Retina (tissue), 1 donor: ENCODE results near the gene HTR6.

Source experiments
- DNase-seq: peaks from one replicate; pipeline ENCODE4 v3.0.0-alpha.2; 2016

The HTR6 gene

GRCh38 chr1:19639999-19640362, 24.7 kb upstream of the HTR6 start:
- no peak for DNase-seq

GRCh38 chr1:19640363-19641316, 24.0 kb upstream of the HTR6 start:
- DNase-seq: peak; percentile 52

GRCh38 chr1:19643121-19643520, 21.6 kb upstream of the HTR6 start:
- no peak for DNase-seq

- peak; percentile 64 for DNase-seq
These were observed 20.9 kb upstream of the HTR6 start, which contains the start of gene NBL1 for GRCh38 chr1:19643602-19644394. NBL1 (plus strand) TSS chr1:19644311; CDS start chr1:19655031, 10,720 bp downstream.

- DNase-seq: no peak
These were observed 20.3 kb upstream of the HTR6 start for GRCh38 chr1:19644395-19644680.

- peak; percentile 85 for DNase-seq
These were observed 19.8 kb upstream of the HTR6 start for GRCh38 chr1:19644681-19645410.

GRCh38 chr1:19645411-19646251, 19.0 kb upstream of the HTR6 start:
- peak; percentile 55 for DNase-seq

- DNase-seq: no peak
These were observed 18.0 kb upstream of the HTR6 start for GRCh38 chr1:19646377-19647319.

GRCh38 chr1:19647643-19648042, 17.0 kb upstream of the HTR6 start:
- no peak for DNase-seq

- no peak for DNase-seq
These were observed 16.4 kb upstream of the HTR6 start for GRCh38 chr1:19648239-19648638.

- DNase-seq: no peak
These were observed 16.0 kb upstream of the HTR6 start for GRCh38 chr1:19648689-19649088.

- no peak for DNase-seq
These were observed 14.1 kb upstream of the HTR6 start for GRCh38 chr1:19650416-19651140.

GRCh38 chr1:19651141-19651737, 13.4 kb upstream of the HTR6 start:
- DNase-seq: peak; percentile 73

GRCh38 chr1:19654386-19654785, 10.3 kb upstream of the HTR6 start:
- DNase-seq: no peak

- DNase-seq: no peak
These were observed 9.6 kb upstream of the HTR6 start for GRCh38 chr1:19654886-19655717.

GRCh38 chr1:19655718-19656080, 9.0 kb upstream of the HTR6 start:
- no peak for DNase-seq

- no peak for DNase-seq
These were observed 8.4 kb upstream of the HTR6 start for GRCh38 chr1:19656134-19656779.

- DNase-seq: no peak
These were observed 7.8 kb upstream of the HTR6 start for GRCh38 chr1:19656780-19657466.
